ENCODE results near the gene CDK16. TPM values are rescaled to one million over a fixed set of nuclear protein-coding genes. Genes with fewer than 3 reads are reported as not detected.

The CDK16 gene
- total RNA-seq, 1 donor from 2014 or later, result 39.5 TPM

- no peak for DNase-seq (ENCODE audit: low read depth in 2 of 2)
Measured at GRCh38 chrX:47185241-47185640, 33.2 kb upstream of the CDK16 start.

- no peak for DNase-seq (ENCODE audit: low read depth in 2 of 2)
Measured at GRCh38 chrX:47186096-47186740, 32.3 kb upstream of the CDK16 start.

- DNase-seq (ENCODE audit: low read depth in 2 of 2), result no peak
Measured at GRCh38 chrX:47187106-47187677, 31.3 kb upstream of the CDK16 start.

- DNase-seq (ENCODE audit: low read depth in 2 of 2), result no peak
Measured at GRCh38 chrX:47189906-47190305, 28.6 kb upstream of the CDK16 start.

GRCh38 chrX:47190445-47191269 is 27.8 kb upstream of the CDK16 start:
- DNase-seq (ENCODE audit: low read depth in 2 of 2), result peak; percentile 94 to 95

- DNase-seq (ENCODE audit: low read depth in 2 of 2), result peak in 1 of 2 donors; percentile 14
Measured at GRCh38 chrX:47191331-47191730, 27.1 kb upstream of the CDK16 start.

GRCh38 chrX:47191806-47192401 is 26.6 kb upstream of the CDK16 start:
- DNase-seq (ENCODE audit: low read depth in 2 of 2), result no peak

GRCh38 chrX:47193475-47194193 is 24.8 kb upstream of the CDK16 start, which contains the start of gene UBA1:
Gene UBA1 (plus strand): TSS chrX:47193829. CDS start chrX:47198803, 4,974 bp downstream.
- peak; percentile 95 to 98 for DNase-seq (ENCODE audit: low read depth in 2 of 2)

GRCh38 chrX:47194194-47194787 is 24.2 kb upstream of the CDK16 start:
- DNase-seq (ENCODE audit: low read depth in 2 of 2), result peak in 1 of 2 donors; percentile 28

GRCh38 chrX:47196098-47196497 is 22.4 kb upstream of the CDK16 start:
- no peak for DNase-seq (ENCODE audit: low read depth in 2 of 2)

- no peak for DNase-seq (ENCODE audit: low read depth in 2 of 2)
Measured at GRCh38 chrX:47197526-47197925, 21.0 kb upstream of the CDK16 start.

- no peak for DNase-seq (ENCODE audit: low read depth in 2 of 2)
Measured at GRCh38 chrX:47198026-47198686, 20.3 kb upstream of the CDK16 start.

GRCh38 chrX:47198687-47199080 is 19.8 kb upstream of the CDK16 start:
- DNase-seq (ENCODE audit: low read depth in 2 of 2), result no peak

- no peak for DNase-seq (ENCODE audit: low read depth in 2 of 2)
Measured at GRCh38 chrX:47199286-47199685, 19.2 kb upstream of the CDK16 start.

- peak in 1 of 2 donors; percentile 27 for DNase-seq (ENCODE audit: low read depth in 2 of 2)
Measured at GRCh38 chrX:47200385-47201150, 17.9 kb upstream of the CDK16 start.

- no peak for DNase-seq (ENCODE audit: low read depth in 2 of 2)
Measured at GRCh38 chrX:47201345-47201944, 17.0 kb upstream of the CDK16 start.

GRCh38 chrX:47202316-47202715 is 16.2 kb upstream of the CDK16 start:
- no peak for DNase-seq (ENCODE audit: low read depth in 2 of 2)

GRCh38 chrX:47202877-47203276 is 15.6 kb upstream of the CDK16 start:
- no peak for DNase-seq (ENCODE audit: low read depth in 2 of 2)

GRCh38 chrX:47204970-47205369 is 13.5 kb upstream of the CDK16 start:
- DNase-seq (ENCODE audit: low read depth in 2 of 2), result no peak

Measured in lung microvascular endothelial cell (primary cell).